HL-60 (cell line): ENCODE results near the gene ZNF618.

Source experiments
- GABPA ChIP-seq: IDR thresholded peaks from 2 replicates; pipeline ENCODE4 v1.6.1; 2012; ENCODE audit warnings: low read depth
- POLR2AphosphoS5 ChIP-seq: IDR thresholded peaks from 2 replicates; pipeline ENCODE4 v1.6.1; 2012; ENCODE audit warnings: low read depth
- SPI1 ChIP-seq: IDR thresholded peaks from 2 replicates; pipeline ENCODE4 v1.6.1; 2012; ENCODE audit warnings: low read depth, mild to moderate bottlenecking, borderline replicate concordance
- TF ChIP-seq, protein P1 (sequence below): IDR thresholded peaks from one replicate; pipeline ENCODE4 v1.5.1; 2011; ENCODE audit warnings: low read length, control low read depth, inconsistent platforms; ENCODE audit not compliant: insufficient read depth
- TF ChIP-seq, protein P2 (sequence below): IDR thresholded peaks from 2 replicates; pipeline ENCODE4 v1.6.1; 2012; ENCODE audit warnings: low read depth; ENCODE audit not compliant: insufficient replicate concordance

DNA sequence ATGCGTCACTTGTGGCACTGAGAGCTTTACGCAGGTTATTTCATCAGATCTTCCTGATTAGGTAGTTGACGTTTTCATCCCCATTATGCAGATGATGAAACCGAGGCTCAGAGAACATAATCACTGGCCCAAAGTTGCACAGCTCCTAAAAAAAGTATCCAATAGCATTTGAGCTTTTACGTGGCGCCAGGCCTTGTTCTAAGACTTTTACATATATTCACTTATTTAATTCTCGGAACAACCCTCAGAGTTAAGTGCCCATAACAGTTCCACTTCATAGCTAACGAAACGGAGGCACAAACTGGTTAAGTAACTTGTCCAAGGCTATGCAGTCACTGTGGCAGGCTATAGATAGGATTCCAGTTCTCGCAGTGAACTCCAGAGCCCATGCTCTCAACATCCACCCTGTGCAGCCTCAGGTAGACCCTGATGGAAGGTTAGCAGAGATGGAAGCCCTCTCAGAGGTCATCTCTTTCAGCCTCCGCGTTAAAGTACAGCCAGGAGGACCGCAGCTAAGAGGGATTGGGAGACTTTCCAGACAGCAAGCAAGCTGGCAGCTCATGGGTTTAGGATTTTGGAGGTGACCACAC is 162.7 kb downstream of the ZNF618 start:
- TF ChIP-seq, protein P1, sequence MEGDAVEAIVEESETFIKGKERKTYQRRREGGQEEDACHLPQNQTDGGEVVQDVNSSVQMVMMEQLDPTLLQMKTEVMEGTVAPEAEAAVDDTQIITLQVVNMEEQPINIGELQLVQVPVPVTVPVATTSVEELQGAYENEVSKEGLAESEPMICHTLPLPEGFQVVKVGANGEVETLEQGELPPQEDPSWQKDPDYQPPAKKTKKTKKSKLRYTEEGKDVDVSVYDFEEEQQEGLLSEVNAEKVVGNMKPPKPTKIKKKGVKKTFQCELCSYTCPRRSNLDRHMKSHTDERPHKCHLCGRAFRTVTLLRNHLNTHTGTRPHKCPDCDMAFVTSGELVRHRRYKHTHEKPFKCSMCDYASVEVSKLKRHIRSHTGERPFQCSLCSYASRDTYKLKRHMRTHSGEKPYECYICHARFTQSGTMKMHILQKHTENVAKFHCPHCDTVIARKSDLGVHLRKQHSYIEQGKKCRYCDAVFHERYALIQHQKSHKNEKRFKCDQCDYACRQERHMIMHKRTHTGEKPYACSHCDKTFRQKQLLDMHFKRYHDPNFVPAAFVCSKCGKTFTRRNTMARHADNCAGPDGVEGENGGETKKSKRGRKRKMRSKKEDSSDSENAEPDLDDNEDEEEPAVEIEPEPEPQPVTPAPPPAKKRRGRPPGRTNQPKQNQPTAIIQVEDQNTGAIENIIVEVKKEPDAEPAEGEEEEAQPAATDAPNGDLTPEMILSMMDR, result no peak
- TF ChIP-seq, protein P2, sequence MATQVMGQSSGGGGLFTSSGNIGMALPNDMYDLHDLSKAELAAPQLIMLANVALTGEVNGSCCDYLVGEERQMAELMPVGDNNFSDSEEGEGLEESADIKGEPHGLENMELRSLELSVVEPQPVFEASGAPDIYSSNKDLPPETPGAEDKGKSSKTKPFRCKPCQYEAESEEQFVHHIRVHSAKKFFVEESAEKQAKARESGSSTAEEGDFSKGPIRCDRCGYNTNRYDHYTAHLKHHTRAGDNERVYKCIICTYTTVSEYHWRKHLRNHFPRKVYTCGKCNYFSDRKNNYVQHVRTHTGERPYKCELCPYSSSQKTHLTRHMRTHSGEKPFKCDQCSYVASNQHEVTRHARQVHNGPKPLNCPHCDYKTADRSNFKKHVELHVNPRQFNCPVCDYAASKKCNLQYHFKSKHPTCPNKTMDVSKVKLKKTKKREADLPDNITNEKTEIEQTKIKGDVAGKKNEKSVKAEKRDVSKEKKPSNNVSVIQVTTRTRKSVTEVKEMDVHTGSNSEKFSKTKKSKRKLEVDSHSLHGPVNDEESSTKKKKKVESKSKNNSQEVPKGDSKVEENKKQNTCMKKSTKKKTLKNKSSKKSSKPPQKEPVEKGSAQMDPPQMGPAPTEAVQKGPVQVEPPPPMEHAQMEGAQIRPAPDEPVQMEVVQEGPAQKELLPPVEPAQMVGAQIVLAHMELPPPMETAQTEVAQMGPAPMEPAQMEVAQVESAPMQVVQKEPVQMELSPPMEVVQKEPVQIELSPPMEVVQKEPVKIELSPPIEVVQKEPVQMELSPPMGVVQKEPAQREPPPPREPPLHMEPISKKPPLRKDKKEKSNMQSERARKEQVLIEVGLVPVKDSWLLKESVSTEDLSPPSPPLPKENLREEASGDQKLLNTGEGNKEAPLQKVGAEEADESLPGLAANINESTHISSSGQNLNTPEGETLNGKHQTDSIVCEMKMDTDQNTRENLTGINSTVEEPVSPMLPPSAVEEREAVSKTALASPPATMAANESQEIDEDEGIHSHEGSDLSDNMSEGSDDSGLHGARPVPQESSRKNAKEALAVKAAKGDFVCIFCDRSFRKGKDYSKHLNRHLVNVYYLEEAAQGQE, result no peak
- TF ChIP-seq GABPA (no peak), POLR2AphosphoS5 (no peak), SPI1 (no peak)
